B cell (primary cell): ENCODE measurements around the gene SAMD4A. TPM values are rescaled to one million over a fixed set of nuclear protein-coding genes. Genes with fewer than 3 reads are reported as not detected.

ENCODE experiments used
- ATAC-seq: fragments of 200-7000 bp; cut with Tn5 transposase; one replicate; pipeline ENCODE4 v1.10.0; 2021; ENCODE audit warnings: low read depth, mild to moderate bottlenecking, moderate number of reproducible peaks, moderate library complexity
- CTCF ChIA-PET: fragments of 350-600 bp; sonication (Branson Sonifier 250); formaldehyde crosslinking; loops from one replicate; lab custom pipeline; 2021; ENCODE audit warnings: antibody characterized with exemption, inconsistent platforms; lab: Charles Lee
- POLR2A ChIA-PET: fragments of 350-600 bp; sonication (Branson Sonifier 250); formaldehyde crosslinking; loops from one replicate; lab custom pipeline; 2021; ENCODE audit warnings: antibody characterized with exemption; lab: Charles Lee
- DNase-seq: peaks from one replicate; pipeline ENCODE4 v3.0.0; 2013
- H2AFZ ChIP-seq: 2 replicates; pipeline ENCODE4 v1.6.1; 2012; ENCODE audit warnings: mild to moderate bottlenecking, low read depth, low read length; ENCODE audit not compliant: insufficient read depth, poor library complexity, severe bottlenecking
- H3K27ac ChIP-seq, 2 donors: 1 replicate in 1 of 2; 2 replicates in 1 of 2; pipeline ENCODE4 v1.5.1; 2012 to 2013; ENCODE audit warnings: low read length in 2 of 2, mild to moderate bottlenecking in 2 of 2, moderate library complexity in 1 of 2
- H3K27me3 ChIP-seq, 4 experiments: fragments of 200-600 bp in 1 of 4; sonication (generic) in 1 of 4; replicated peaks in 1 of 4; 1 replicate in 2 of 4; 2 replicates in 2 of 4; pipeline versions ENCODE4 v1.6.1 to v1.7.0; 2013 to 2016; ENCODE audit warnings: low read length in 3 of 4, mild to moderate bottlenecking in 2 of 4, mixed read lengths in 1 of 4, moderate library complexity in 1 of 4; ENCODE audit not compliant: insufficient read depth in 4 of 4, control insufficient read depth in 3 of 4; ENCODE audit errors: control extremely low read depth in 1 of 4
- H3K36me3 ChIP-seq, 2 experiments: replicated peaks in 1 of 2; 1 replicate in 1 of 2; 2 replicates in 1 of 2; pipeline versions ENCODE4 v1.6.1 to v1.7.1; 2013; ENCODE audit warnings: low read length in 1 of 2; ENCODE audit not compliant: insufficient read depth in 2 of 2, control insufficient read depth in 1 of 2; ENCODE audit errors: control extremely low read depth in 1 of 2, extremely low read depth in 1 of 2
- H3K4me1 ChIP-seq, 2 donors: fragments of 200-600 bp in 1 of 2; sonication (generic) in 1 of 2; 1 replicate in 1 of 2; 2 replicates in 1 of 2; pipeline versions ENCODE4 v1.5.1 to v1.6.1; 2013 to 2017; ENCODE audit warnings: low read length in 2 of 2; ENCODE audit not compliant: control insufficient read depth in 2 of 2, insufficient read depth in 2 of 2
- H3K4me2 ChIP-seq: replicated peaks from 2 replicates; pipeline ENCODE3; 2012; ENCODE audit warnings: mild to moderate bottlenecking, low read depth, low read length; ENCODE audit not compliant: poor library complexity, severe bottlenecking
- H3K4me3 ChIP-seq, 5 experiments: fragments of 200-600 bp in 1 of 5; sonication (generic) in 1 of 5; 1 replicate in 3 of 5; 2 replicates in 2 of 5; pipeline versions ENCODE4 v1.5.1 to v1.7.0; 2011 to 2016; ENCODE audit warnings: low read length in 4 of 5, mild to moderate bottlenecking in 4 of 5, low read depth in 2 of 5, control low read depth in 1 of 5, moderate library complexity in 1 of 5; ENCODE audit not compliant: insufficient read depth in 1 of 5; ENCODE audit errors: control extremely low read depth in 1 of 5, extremely low read depth in 1 of 5
- H3K79me2 ChIP-seq: fragments of 200-600 bp; sonication (generic); one replicate; pipeline ENCODE4 v1.6.0; 2016; ENCODE audit warnings: low read length; ENCODE audit not compliant: control insufficient read depth, insufficient read depth
- H3K9ac ChIP-seq: fragments of 200-600 bp; sonication (generic); 2 replicates; pipeline ENCODE4 v1.6.1; 2017; ENCODE audit warnings: mild to moderate bottlenecking, low read length, moderate library complexity
- H3K9me3 ChIP-seq, 3 donors: one replicate each; pipeline versions ENCODE4 v1.6.1 to v1.7.1; 2013; ENCODE audit warnings: low read length in 2 of 3; ENCODE audit not compliant: control insufficient read depth in 2 of 3, insufficient read depth in 1 of 3; ENCODE audit errors: control extremely low read depth in 1 of 3
- H4K20me1 ChIP-seq: 2 replicates; pipeline ENCODE4 v1.6.0; 2012; ENCODE audit warnings: mild to moderate bottlenecking, low read length; ENCODE audit not compliant: insufficient read depth, control insufficient read depth, poor library complexity, severe bottlenecking
- H3K27ac Mint-ChIP-seq: one replicate; pipeline ENCODE4 v1.8.0; 2021; ENCODE audit warnings: mixed read lengths
- H3K27me3 Mint-ChIP-seq: one replicate; pipeline ENCODE4 v1.8.0; 2021; ENCODE audit warnings: mixed read lengths
- H3K4me1 Mint-ChIP-seq: one replicate; pipeline ENCODE4 v1.8.0; 2021; ENCODE audit warnings: mixed read lengths
- H3K4me3 Mint-ChIP-seq: one replicate; pipeline ENCODE4 v1.8.0; 2021; ENCODE audit warnings: mixed read lengths
- H3K9me3 Mint-ChIP-seq: one replicate; pipeline ENCODE4 v1.8.0; 2022; ENCODE audit warnings: mixed read lengths; ENCODE audit not compliant: insufficient read depth
- EZH2 ChIP-seq: IDR thresholded peaks from 2 replicates; pipeline ENCODE4 v1.6.1; 2012; ENCODE audit warnings: borderline replicate concordance, low read depth, mild to moderate bottlenecking, moderate library complexity, low read length; ENCODE audit not compliant: insufficient read depth, poor library complexity, severe bottlenecking
- WGBS: methylation state at CpG from one replicate; pipeline ENCODE4 v1.1.5; 2013; ENCODE audit warnings: missing lambda C conversion rate; ENCODE audit not compliant: insufficient coverage; 5-methylcytosine and 5-hydroxymethylcytosine counted together
- intact Hi-C: fragments of 100-400 bp; cut with micrococcal nuclease; formaldehyde crosslinking; loops from one replicate; pipeline ENCODE4 v1.10.0; 2022
- polyA plus RNA-seq: library from polyadenylated mRNA; depleted of rRNA; stranded (reverse); fragments of >200 nt; gene quantifications from 2 replicates; pipeline ENCODE4 v1.2.3, GENCODE V29; 2012
- total RNA-seq, 2 donors: library from RNA; stranded (reverse); fragments of 120-200 nt in 1 of 2; gene quantifications; 1 replicate in 1 of 2; 2 replicates in 1 of 2; pipeline versions ENCODE4 v1.2.3 to v1.2.4, GENCODE V29; 2013 to 2022
- TF ChIP-seq, protein P1 (sequence below): fragments of 200-600 bp; IDR thresholded peaks from one replicate; pipeline ENCODE4 v1.8.0; 2022; ENCODE audit warnings: antibody characterized with exemption, mild to moderate bottlenecking

Gene SAMD4A
- total and polyA plus RNA-seq, 2 donors (not counting 1 experiment from before 2014, with no cell fraction given), result 5.7 to 13.7 TPM

DNA sequence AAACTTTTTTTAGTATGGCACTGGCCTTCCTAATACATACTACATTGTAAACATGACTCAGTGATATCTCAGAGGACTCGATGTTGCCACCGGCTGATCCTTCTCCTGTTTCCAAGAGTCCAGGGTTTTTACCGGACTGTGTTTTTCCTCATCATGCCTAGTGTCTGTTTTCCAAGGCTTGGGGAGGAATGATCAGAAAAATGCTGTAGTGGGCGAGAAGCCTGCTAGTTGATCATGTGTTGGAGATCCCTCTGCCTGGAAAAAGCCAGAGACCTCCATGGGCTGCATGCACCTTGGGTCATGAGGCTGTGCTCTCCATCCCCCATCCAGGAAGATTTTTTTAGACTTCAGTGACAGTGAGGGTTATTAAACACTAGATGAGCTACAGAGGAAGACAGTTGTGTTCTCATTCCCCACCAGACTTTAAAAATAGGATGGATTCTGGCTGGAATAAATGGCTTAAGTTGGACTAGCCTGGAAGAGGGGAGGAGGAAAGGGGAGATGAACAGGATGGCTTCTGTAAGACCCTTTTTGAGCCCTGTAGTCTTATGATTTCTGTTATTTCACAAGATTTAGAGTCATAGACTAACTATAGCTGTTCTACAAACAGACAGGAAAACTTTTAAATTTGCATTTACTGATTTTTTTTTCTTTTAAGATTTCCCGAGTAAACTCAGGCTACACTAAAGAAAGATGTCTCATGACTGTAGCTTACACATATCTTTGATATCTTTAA is 145.7 kb downstream of the SAMD4A start:
- no peaks in the 10 kb centered on the region for H3K9me3 Mint-ChIP-seq
- ChIA-PET POLR2A (interaction anchor here (0.6 kb wide), 1 partner anchor 9 kb away, joined by 3 read pairs; no protein-coding TSS in a partner anchor), CTCF (interaction anchor here (0.9 to 1.3 kb wide), 4 partner anchors 10 to 148 kb away, joined by 3 to 4 read pairs (median 3); no protein-coding TSS in a partner anchor)
- Histone ChIP-seq H4K20me1 (no peaks in the 10 kb centered on the region), H3K27ac (peak overlapping the region; percentile 45 to 82), H3K4me2 (peak overlapping the region; percentile 70), H3K9ac (peak overlapping the region; percentile 55), H3K9me3 (no peaks in the 10 kb centered on the region), H3K4me1 (peaks cover 43 to 62% of the 10 kb centered on the region in 2 donors), H3K79me2 (peaks cover 51% of the 10 kb centered on the region), H3K27me3 (no peaks in the 10 kb centered on the region), H2AFZ (peak overlapping the region; percentile 75), H3K4me3 (peak overlapping the region in 3 of 5 experiments; percentile 22 to 55 (median 25)), H3K36me3 (no peaks in the 10 kb centered on the region)
- peak overlapping the region; percentile 23 for H3K27ac Mint-ChIP-seq
- ATAC-seq (peak; percentile 17), DNase-seq (no peak)
- H3K4me3 Mint-ChIP-seq, result peak overlapping the region; percentile 60
- H3K4me1 Mint-ChIP-seq, result peaks cover 30% of the 10 kb centered on the region
- 27% methylated on average over 4 of the region's 5 CpGs for WGBS
- H3K27me3 Mint-ChIP-seq, result no peaks in the 10 kb centered on the region
- TF ChIP-seq EZH2, result no peak
- TF ChIP-seq, protein P1, sequence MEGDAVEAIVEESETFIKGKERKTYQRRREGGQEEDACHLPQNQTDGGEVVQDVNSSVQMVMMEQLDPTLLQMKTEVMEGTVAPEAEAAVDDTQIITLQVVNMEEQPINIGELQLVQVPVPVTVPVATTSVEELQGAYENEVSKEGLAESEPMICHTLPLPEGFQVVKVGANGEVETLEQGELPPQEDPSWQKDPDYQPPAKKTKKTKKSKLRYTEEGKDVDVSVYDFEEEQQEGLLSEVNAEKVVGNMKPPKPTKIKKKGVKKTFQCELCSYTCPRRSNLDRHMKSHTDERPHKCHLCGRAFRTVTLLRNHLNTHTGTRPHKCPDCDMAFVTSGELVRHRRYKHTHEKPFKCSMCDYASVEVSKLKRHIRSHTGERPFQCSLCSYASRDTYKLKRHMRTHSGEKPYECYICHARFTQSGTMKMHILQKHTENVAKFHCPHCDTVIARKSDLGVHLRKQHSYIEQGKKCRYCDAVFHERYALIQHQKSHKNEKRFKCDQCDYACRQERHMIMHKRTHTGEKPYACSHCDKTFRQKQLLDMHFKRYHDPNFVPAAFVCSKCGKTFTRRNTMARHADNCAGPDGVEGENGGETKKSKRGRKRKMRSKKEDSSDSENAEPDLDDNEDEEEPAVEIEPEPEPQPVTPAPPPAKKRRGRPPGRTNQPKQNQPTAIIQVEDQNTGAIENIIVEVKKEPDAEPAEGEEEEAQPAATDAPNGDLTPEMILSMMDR, result no peak
- intact Hi-C loops, result no loop called here

- Histone ChIP-seq H3K27ac (peak overlapping the region in 1 of 2 donors; percentile 82), H4K20me1 (no peaks in the 10 kb centered on the region), H3K79me2 (peaks cover 52% of the 10 kb centered on the region), H3K4me2 (peak overlapping the region; percentile 70), H3K9me3 (no peaks in the 10 kb centered on the region), H3K4me1 (peaks cover 39 to 54% of the 10 kb centered on the region in 2 donors), H3K36me3 (no peaks in the 10 kb centered on the region), H3K9ac (no peak overlapping the region), H2AFZ (no peak overlapping the region), H3K4me3 (no peak overlapping the region), H3K27me3 (no peaks in the 10 kb centered on the region)
- ATAC-seq (no peak), DNase-seq (no peak)
- peaks cover 30% of the 10 kb centered on the region for H3K4me1 Mint-ChIP-seq
- TF ChIP-seq EZH2, result no peak
- H3K4me3 Mint-ChIP-seq, result no peak overlapping the region
- intact Hi-C loops, result no loop called here
- ChIA-PET CTCF (no interaction called here), POLR2A (no interaction called here)
- no peaks in the 10 kb centered on the region for H3K27me3 Mint-ChIP-seq
- H3K27ac Mint-ChIP-seq, result no peak overlapping the region
- H3K9me3 Mint-ChIP-seq, result no peaks in the 10 kb centered on the region
These were observed 146.5 kb downstream of the SAMD4A start for GRCh38 chr14:54713379-54713778.
